GM21528 (cell line): ENCODE measurements around the gene ASCL5.
A peak's percentile ranks its signal among the peaks of the same experiment; 100 is the strongest.

Experiments used
- ATAC-seq: cut with Tn5 transposase; IDR thresholded peaks from one replicate; pipeline ENCODE4 v1.9.1; 2021; ENCODE audit warnings: mild to moderate bottlenecking, moderate library complexity; ENCODE audit not compliant: unreplicated experiment, low FRiP score

ASCL5 gene

DNA sequence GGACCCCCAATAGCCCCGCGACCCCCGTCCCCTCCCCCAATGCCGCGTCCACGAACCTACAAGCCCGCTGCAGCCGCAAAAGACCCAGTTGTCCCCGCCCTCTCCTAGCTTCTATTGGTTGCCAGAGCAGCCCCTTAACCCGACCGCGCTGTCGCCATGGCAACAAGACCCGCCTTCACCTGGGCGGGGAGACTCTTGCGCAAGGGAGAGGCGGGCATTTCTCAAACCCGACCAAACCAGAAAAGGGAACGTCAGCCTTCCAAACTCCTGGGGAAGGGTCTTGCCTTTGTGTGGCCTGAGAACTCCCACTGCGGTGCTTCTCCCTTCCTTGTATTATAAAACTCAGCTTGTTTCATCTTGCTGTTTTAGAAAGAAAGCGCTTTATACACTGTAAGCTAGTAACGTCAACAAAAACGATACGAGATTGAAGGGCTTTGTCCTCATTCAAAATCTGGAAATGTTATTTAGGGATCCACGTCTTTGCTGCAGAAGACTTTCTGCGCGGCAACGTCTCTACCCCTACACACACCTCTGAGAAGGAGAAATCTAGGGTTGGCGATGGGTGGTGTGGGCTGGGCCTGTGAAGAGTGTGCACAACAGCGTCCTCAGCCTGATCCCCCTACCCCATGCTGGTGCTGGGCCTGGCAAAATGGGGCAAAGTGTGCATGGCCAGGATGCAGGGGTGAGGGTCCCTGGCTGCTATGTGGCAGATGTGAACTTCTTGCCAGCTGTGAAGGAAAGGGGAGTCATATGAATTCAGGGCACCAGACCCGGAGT lies 27.6 kb upstream of the ASCL5 start, which contains the start of gene TMEM9:
TSS of gene TMEM9 (minus strand) at position 86 of the 777 bp plus-strand sequence. CDS start 551 bp downstream, outside the sequence.
- ATAC-seq = peak; percentile 97

DNA sequence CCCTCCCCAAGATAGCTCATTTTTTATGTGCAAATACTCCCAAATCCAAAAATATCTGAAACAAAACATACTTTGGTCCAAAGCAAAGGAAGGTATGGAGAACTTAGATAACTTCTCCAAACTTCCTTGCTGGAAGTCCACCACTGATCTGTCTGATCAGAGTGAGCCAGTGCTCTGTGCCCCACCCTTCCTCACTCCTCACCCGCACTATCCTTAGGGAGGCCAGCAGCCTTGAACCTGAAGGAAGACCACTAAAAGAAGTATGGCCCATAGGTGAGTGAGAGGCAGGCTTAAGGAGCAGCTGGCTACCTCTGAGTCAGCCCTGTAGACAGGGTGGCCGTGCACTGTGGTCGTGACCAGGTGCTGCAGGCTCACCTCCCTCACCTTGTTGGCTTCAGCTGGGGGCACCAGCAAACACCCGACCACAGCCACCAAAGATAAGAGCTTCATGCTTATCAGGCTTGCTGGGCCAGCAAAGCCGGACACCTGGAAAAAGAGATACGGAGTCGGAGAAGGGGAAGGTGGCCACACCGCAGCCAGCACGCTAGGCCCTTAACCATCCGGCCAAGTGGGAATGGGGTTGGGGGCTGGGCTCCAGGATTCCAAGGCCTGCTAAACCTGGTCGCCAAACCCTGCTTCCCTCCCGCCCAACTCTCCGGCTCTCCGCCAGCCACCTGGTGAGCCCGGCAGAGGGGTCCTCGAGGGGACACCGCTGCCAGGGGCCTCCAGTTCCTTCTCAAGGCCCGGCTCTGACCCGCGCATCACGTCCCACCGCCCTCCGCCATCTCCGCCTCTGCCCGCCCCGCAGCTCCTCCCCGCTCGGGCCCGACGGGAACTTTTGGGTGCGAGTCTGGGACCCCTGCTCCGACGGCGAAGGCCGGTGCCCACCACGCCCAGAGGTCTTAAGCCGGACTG lies 26.7 kb upstream of the ASCL5 start:
- ATAC-seq = peak; percentile 76

DNA sequence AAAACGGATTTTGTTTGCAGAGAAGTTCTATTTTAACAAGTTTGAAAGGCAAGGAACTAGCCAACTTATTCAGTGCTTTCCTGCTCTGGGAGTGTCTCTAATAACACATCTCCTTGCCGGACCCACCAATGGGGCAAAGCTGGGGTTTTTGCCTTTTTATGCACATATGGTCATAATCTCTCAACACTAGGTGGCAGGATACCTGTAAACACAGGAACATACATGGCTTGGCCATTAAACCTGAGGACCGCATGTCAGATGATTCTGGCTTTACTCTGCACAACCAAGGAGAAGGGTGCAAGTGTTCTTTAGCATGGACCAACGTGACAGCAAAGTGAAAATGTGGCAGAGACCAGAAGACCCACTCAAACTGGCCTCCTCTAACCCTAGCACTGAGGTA lies 22.4 kb upstream of the ASCL5 start:
- ATAC-seq = no peak

DNA sequence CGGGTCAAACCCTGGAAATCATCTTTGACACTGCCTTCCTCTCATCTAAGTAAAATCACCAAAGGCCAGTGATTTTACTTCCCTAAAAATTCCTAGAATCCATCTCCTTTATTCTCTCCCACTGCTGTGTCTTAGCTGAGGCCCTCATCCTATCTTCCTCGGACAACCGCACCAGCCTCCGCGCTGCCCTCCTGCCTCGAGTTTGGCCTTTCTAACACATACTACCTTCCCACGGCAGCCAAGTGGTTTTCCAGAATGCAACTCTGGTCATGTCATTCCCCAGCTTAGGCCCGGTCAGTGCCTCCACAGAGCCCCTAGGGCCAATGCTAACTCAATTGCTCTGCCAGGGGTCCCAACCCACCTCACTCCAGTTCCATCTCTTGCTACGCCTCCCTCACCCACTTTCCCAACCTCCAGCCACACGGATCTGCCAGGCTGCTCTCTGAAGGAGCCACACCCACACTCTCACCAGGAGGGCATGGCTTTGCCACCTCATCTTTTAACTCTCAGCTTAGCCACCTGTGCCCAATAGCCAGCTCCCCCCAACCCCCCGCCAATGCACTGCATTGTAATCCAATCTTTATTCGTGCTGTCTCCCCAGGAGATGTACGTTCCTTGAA lies 20.5 kb upstream of the ASCL5 start:
- no peak for ATAC-seq

DNA sequence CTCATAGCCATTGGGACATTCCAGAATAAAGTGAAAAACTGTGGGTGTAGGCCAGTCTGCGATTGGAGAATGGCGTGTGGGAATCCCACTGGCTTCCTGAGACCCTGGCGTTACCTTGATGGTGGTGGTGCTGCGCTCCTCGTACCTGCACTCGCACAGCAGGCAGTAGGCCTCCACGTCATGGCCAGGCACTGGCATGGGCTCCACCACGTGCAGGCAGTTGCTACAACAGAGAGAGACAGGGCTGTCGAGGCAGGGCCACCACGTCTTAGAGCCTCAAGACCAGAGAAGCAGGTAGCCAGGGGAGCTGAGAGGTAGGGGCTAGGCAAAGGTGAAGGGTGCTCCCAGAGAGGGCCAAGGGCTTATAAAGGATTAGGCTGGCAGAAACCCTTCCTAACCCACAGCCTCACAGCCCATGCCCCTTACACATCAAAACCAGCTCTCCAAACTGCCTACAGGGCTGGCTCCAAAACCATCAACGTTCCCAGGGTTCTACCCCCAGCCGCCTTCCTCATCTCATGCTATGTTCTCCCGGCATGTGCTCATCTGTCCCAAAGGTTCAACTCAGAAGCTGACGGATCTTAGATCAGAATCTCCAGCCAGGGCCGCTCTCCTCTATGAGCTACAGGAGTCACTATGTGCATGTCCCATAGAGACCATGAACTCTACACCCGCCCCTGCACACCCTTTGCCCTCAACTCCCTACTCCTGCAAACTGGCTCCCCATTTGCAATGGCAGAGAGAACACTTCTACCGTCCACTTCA lies 19.8 kb upstream of the ASCL5 start:
- no peak for ATAC-seq

DNA sequence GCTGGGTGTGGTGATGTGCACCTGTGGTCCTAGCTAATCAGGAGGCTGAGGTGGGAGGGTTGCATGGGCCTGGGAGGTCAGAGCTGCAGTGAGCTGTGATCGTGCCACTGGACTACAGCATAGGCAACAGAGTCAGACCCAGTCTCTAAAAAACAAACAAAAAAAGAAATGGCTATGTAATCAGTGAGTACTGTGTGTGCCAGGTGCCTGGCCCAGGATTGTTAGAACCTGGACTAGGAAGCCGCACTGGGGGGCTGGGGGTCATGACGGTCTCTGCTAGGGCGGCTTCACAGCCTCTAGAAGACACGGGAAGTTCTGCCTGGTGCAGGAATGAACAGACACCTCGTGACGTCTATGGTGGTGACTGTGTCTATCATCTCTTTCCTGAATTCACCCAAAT lies 18.8 kb upstream of the ASCL5 start:
- no peak for ATAC-seq

DNA sequence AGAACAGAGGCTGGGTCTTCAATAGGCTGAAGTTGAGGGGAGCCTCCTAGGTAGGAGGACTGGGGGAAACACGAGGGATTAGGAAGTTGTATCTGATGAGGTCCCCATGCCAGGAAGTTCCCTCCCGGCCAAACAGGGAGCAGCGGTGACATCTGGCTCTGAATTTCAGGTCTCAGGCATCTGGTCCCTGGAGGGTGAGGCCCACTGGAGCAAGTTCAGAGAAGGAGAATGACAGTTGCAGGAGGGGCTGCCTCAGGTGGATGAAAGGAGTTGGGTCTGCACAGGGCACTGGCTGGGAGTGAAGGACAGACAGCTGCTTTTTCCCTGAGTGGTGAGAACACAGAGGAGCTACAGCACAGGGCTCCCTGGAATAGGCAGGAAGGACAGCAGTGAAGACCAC lies 18.1 kb upstream of the ASCL5 start:
- ATAC-seq = no peak

DNA sequence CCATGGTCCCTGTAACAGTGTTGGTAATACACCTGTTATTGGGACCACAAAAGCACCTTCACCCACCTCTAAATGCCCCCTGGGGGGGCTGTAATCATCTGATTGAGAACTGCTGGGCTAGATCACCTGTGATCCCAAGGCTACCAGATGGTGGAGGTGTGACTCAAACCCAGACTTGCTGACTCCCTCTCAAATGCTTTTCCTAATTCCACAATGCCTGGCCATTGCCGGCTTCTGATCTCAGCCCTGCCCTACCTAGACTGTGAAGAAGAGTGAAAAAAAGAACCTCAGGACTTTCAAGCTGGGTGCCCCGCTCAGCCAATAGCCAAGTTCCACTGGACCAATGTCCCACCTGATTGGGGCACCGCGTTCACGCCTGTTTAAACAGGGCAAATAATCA lies 17.7 kb upstream of the ASCL5 start:
- ATAC-seq = no peak

DNA sequence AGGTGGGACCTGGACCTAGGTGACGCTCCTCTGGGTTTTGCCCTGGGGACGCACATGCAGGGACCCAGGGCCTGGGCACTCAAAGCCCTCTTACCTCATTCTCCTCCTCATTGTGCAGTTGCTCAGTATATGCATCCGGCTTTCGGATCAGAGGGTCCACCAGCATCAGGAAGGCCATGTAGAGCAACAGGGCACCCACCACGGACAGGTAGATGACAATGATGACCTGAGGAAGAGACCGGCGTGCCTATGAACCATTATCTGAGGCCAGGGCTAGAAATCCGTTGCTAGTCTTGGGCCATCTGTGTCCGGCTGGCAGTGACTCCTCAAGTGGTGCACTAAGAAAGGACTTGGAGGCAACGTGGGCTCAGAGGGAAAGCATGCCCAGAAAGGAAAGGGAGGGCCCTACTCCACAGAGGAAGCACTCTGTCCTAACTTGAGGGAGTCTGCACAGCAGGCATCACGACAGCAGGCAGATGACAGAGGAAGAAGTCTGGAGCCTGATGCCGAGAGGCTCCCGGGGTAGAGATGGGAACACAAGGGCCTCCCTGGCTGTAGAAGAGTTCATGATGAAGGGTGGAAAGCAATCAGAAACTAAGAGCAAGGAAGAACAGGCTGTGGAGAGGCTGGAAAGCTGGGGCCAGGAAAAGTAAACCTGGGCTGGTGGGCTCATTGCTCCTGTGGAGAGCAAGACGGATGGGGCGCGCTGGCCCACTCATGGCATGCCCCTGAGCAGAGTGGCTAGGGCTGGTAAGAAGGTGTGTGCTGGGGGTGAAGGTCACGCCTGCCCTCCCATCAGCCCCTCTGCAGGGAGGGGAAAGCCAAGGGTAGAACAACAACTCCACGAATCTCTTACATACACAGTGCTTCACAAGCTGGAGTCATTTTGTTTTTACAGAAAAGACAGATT lies 17.0 kb upstream of the ASCL5 start:
- no peak for ATAC-seq

DNA sequence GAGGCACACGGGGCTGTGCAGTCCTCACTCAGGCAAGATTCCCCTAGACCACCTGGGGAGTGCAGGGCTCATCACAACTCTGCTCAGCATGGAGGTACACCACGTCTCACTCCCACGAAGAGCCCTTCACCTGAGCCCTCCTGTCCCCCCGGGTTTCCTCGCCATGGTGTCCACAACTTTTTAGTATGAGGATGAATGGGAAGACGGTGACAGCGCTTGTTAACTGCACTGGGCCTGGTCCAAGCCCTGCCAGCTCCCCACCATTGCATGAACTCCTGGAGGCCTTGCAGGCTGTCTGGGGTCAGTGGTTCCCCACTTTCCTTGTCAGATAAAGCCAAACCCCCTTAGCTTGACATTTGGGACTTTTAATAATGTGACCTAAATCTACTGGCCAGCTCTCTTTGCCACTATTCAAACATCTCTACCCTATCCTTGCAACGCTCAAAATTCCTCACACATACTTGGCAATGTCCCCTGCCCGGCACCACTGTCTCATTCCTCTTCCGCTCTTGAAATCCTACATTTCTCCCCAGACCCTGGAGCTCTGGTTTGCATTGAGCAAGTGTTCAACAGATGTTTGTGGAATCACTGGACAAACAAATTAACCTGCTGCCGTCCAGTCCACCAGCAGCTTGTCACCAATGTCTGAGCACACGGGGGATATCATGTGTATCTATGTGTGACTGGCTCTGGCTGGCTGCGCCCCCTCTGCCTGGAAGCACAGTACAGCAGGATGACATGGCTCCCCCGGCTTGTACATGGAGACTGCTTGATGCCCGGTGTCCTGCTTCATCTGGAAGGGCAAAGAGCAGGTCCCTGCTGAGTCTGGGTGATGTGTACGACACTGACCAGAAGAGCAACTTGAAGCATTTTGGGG lies 16.1 kb upstream of the ASCL5 start:
- ATAC-seq = no peak

DNA sequence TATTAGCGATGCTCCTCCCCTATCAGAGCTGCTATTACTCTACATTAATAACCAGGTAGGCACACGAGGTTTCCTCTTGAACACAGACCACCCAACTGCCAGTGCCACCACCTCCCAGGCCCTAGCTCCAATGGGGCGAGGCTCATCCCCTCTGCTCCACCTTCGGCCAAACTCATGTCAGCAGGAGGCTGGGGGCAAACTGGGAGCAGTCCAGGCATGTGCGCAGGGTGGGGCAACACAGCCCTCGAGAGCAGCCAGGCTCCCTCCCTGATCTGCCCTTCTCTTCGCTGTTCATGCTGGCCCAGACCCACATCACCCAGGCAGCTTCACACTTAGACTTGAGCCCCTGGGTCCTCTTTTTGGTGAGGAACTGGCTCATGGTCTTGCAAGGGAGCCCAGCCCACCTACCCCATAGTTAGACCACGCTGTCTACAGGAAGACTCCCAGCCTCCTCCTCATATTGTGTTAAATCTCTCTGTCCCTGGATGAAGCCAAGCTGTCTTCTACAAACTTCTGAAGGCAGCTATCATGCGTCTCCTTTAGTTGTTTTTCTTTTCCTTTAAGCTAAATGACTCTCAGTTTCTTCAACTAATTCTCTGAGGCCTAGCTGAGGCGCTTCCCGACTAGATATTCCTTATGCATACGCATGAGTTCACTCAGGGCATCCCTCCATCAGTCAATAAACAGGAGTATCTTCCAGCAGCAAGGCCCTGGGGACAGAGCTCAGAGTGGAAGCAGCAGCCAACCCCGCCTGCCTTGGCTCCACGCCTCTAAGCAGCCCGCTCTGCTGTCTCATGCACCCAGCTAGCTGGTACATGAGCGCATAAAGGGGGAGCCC lies 15.2 kb upstream of the ASCL5 start:
- ATAC-seq = no peak

DNA sequence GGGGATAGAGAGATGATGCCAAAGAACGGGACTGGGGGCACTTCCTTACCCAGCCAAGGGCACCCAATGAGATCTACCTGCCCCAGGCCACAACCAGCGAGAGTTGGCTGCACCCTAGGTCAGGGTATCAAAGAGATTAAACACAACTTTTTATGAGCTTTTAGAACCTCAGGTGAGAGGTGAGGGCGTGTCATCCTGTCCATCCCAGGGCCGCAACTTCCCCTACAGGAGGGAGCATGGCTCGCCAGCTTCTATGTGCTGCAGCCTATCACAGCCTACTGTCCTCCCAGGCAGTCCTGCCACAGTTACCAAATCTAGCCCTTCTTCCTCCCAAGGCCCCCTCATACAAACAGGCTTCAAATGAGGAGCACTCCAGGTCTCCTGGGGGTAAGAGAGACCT lies 14.4 kb upstream of the ASCL5 start:
- ATAC-seq = no peak

DNA sequence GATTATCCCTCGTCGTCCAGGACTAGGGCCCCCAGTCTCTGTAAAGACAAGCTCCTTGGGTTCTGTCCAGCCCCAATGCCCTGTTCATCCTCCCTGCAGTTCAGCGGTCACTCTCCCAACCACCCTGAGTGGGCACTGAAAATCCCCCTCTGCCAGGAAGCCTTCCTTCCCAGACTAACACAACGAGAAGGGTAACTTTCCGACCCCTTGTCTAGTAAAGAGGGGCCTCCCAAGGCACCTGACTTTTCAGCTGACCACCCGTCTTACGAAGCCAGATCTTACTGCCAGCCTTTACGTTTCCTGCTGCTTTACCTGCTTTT lies 13.9 kb upstream of the ASCL5 start:
- no peak for ATAC-seq

DNA sequence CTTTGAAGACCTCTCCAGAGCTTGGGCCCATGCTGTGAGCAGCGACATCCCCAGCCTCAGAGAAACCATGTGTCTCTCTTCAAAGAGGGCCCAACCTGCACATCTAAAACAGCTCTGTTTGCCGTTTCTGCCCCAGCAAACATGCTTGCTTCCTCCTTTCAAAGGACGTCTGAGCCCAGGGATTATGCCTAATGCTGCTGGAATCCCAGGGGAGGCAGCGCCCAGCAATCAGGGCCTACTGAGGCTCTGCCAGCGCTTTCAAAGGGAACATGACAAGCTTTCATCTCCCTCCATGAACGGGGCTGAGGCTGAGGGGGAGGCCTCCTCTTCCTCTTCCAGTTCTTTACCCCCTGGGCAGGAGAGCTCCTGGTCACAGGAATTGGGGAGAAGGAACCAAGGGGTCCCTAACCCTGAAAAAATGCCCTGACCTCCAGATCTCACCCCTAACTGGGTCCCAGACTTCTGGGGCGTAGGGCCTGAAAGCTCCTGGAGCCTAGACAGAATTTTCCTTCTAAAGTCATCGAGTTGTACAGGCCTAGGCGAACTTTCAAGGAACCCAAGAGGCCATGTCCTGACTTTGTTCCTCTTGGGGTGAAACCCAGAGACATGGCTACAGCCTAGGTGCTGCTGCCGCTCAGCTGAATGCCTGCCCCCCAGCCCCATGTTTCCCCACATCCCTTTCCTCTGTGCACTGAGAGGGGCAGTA lies 13.4 kb upstream of the ASCL5 start:
- ATAC-seq = no peak

DNA sequence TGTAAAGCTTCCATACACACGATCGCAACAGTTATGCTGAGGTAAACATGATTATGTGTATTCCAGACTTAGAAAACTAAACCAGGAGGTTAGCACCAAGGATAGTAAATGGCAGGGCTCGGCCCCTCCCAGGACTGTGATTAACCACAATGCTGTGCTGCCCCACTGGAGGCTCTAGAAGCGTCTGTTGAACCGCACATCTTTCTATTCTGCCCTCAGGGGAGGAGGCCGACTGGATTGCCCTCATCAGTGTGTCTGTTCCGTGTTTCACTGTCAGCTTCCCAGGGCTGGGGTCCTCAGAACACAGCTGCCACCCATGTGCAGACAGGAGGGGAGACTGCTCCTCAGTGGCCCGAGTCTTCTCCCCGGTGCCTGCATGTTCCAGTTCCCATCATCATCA lies 12.8 kb upstream of the ASCL5 start:
- ATAC-seq = no peak

DNA sequence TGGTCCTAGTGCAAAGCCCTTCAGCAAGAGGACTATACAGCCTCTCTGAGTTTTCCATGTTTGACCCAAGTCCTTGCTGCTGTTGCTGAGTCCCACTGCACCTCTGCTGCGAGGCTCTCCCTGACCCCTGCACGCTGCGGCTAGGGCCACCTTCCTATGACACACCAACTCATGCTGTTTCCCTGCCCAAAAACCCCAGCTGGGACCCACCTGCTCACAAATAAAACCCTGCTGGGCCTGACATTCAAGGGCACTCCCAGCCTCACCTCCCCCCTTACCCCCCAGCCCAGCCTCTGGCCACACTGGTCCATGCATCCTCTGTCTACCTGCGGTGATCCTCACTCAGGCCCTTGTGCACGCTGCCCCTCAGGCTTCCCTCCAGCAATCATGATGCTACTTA lies 12.3 kb upstream of the ASCL5 start:
- no peak for ATAC-seq

DNA sequence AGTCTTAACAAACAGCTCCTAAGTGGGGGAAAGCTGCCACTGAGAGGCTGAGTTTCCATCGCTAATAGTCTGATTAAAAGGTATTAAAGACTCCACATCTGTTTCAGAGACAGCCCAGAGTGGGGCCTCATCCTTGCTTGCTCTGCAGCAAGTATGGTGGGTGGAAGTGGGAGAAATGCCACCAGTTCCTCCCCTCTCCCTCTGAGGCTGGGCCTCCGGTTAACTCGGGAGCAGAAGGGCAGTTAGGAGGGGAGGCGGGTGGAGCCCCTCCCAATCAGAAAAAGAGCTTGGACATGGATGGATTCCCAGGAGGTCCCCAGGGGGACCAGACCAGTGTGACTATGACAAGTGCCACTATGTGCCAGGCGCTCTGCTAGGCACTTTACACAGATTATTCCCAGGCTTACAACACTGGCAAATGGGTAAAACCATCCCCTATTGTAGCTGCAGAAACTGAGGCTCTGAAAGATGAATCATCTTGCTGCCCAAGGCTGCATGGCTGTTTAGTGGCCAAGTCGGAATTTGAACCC lies 11.4 kb upstream of the ASCL5 start:
- ATAC-seq = no peak
